Mesendoderm (in vitro differentiated cells): ENCODE results near the gene DAGLA.
A peak's percentile ranks its signal among the peaks of the same experiment; 100 is the strongest.

Experiments used
- DNase-seq: peaks from one replicate; pipeline ENCODE4 v3.0.0; 2013
- H2AK5ac ChIP-seq: 2 replicates; pipeline ENCODE4 v1.6.1; 2013; ENCODE audit warnings: low read length, inconsistent platforms
- H2BK120ac ChIP-seq: 2 replicates; pipeline ENCODE4 v1.6.1; 2013; ENCODE audit warnings: low read depth, mild to moderate bottlenecking, low read length, moderate library complexity, mixed read lengths
- H2BK15ac ChIP-seq: replicated peaks from 2 replicates; pipeline ENCODE4 v1.6.1; 2013; ENCODE audit warnings: low read depth, mild to moderate bottlenecking, moderate library complexity
- H2BK5ac ChIP-seq: 2 replicates; pipeline ENCODE4 v1.6.1; 2013; ENCODE audit warnings: low read length, inconsistent platforms
- H3K18ac ChIP-seq: 2 replicates; pipeline ENCODE4 v1.6.1; 2013; ENCODE audit warnings: mild to moderate bottlenecking, low read length, mixed read lengths
- H3K23ac ChIP-seq: one replicate; pipeline ENCODE4 v1.6.1; 2013; ENCODE audit warnings: low read length
- H3K27ac ChIP-seq: 2 replicates; pipeline ENCODE4 v1.5.1; 2013; ENCODE audit warnings: low read depth, mild to moderate bottlenecking, inconsistent platforms, low read length, moderate library complexity
- H3K27me3 ChIP-seq: 2 replicates; pipeline ENCODE4 v1.6.1; 2013; ENCODE audit warnings: low read length, control low read depth, mild to moderate bottlenecking, inconsistent platforms; ENCODE audit not compliant: insufficient read depth, poor library complexity
- H3K36me3 ChIP-seq: 2 replicates; pipeline ENCODE4 v1.6.1; 2013; ENCODE audit warnings: low read length, inconsistent platforms; ENCODE audit not compliant: control insufficient read depth, insufficient read depth
- H3K4ac ChIP-seq: one replicate; pipeline ENCODE4 v1.6.1; 2013; ENCODE audit warnings: low read depth, mild to moderate bottlenecking, low read length, moderate library complexity
- H3K4me1 ChIP-seq: 2 replicates; pipeline ENCODE4 v1.6.1; 2013; ENCODE audit warnings: low read depth, low read length, inconsistent platforms; ENCODE audit not compliant: control insufficient read depth
- H3K4me2 ChIP-seq: 2 replicates; pipeline ENCODE4 v1.6.1; 2013; ENCODE audit warnings: low read length
- H3K4me3 ChIP-seq: 2 replicates; pipeline ENCODE4 v1.5.1; 2013; ENCODE audit warnings: mild to moderate bottlenecking, low read length
- H3K56ac ChIP-seq: one replicate; pipeline ENCODE4 v1.6.1; 2013; ENCODE audit warnings: low read length
- H3K79me1 ChIP-seq: 2 replicates; pipeline ENCODE4 v1.6.1; 2013; ENCODE audit warnings: low read length, inconsistent platforms
- H3K79me2 ChIP-seq: 2 replicates; pipeline ENCODE4 v1.6.1; 2013; ENCODE audit warnings: mild to moderate bottlenecking, low read length; ENCODE audit not compliant: control insufficient read depth, insufficient read depth
- H3K9ac ChIP-seq: 2 replicates; pipeline ENCODE4 v1.6.1; 2013; ENCODE audit warnings: low read length, inconsistent platforms
- H4K5ac ChIP-seq: one replicate; pipeline ENCODE4 v1.6.1; 2013; ENCODE audit warnings: low read length
- H4K8ac ChIP-seq: one replicate; pipeline ENCODE4 v1.6.1; 2013; ENCODE audit warnings: low read depth, mild to moderate bottlenecking, control low read depth, low read length, moderate library complexity
- WGBS: extraction: QIAGEN DNeasy Blood & Tissue Kit; methylation state at CpG from one replicate; pipeline ENCODE4 v1.1.7; 2013; ENCODE audit warnings: low lambda C conversion rate, missing lambda C conversion rate; ENCODE audit not compliant: insufficient coverage; ENCODE audit errors: extremely low coverage; 5-methylcytosine and 5-hydroxymethylcytosine counted together

Gene DAGLA

GRCh38 chr11:61711498-61711897 lies 31.3 kb downstream of the DAGLA start:
- no CpG with 5 or more reads among the region's 6 CpGs for WGBS
- no peak for DNase-seq
- no peak overlapping the region for H4K5ac ChIP-seq
- H3K36me3 ChIP-seq, result no peaks in the 10 kb centered on the region
- H2AK5ac ChIP-seq, result no peak overlapping the region
- no peak overlapping the region for H3K9ac ChIP-seq
- H2BK5ac ChIP-seq, result no peak overlapping the region
- no peaks in the 10 kb centered on the region for H3K79me1 ChIP-seq
- H3K56ac ChIP-seq, result peak overlapping the region; percentile 25
- H4K8ac ChIP-seq, result no peak overlapping the region
- no peak overlapping the region for H3K4ac ChIP-seq
- H3K79me2 ChIP-seq, result no peaks in the 10 kb centered on the region
- no peak overlapping the region for H2BK15ac ChIP-seq
- H3K23ac ChIP-seq, result no peak overlapping the region
- H3K18ac ChIP-seq, result no peak overlapping the region
- no peak overlapping the region for H3K4me2 ChIP-seq
- H2BK120ac ChIP-seq, result no peak overlapping the region
- no peak overlapping the region for H3K27ac ChIP-seq
- peaks cover 2% of the 10 kb centered on the region for H3K4me1 ChIP-seq
- H3K4me3 ChIP-seq, result no peak overlapping the region
- no peaks in the 10 kb centered on the region for H3K27me3 ChIP-seq

- no peak for DNase-seq
- no peak overlapping the region for H3K9ac ChIP-seq
- no peak overlapping the region for H2BK120ac ChIP-seq
- no peak overlapping the region for H3K4me3 ChIP-seq
- H3K4ac ChIP-seq, result no peak overlapping the region
- no CpG with 5 or more reads among the region's 12 CpGs for WGBS
- no peaks in the 10 kb centered on the region for H3K79me1 ChIP-seq
- H4K8ac ChIP-seq, result no peak overlapping the region
- no peak overlapping the region for H2BK5ac ChIP-seq
- H2BK15ac ChIP-seq, result no peak overlapping the region
- no peaks in the 10 kb centered on the region for H3K36me3 ChIP-seq
- no peak overlapping the region for H2AK5ac ChIP-seq
- H4K5ac ChIP-seq, result no peak overlapping the region
- no peak overlapping the region for H3K27ac ChIP-seq
- H3K23ac ChIP-seq, result no peak overlapping the region
- no peaks in the 10 kb centered on the region for H3K27me3 ChIP-seq
- no peak overlapping the region for H3K4me2 ChIP-seq
- H3K79me2 ChIP-seq, result no peaks in the 10 kb centered on the region
- no peak overlapping the region for H3K56ac ChIP-seq
- peaks cover 5% of the 10 kb centered on the region for H3K4me1 ChIP-seq
- H3K18ac ChIP-seq, result no peak overlapping the region
Observed at GRCh38 chr11:61712314-61712713, 32.1 kb downstream of the DAGLA start.

DNA sequence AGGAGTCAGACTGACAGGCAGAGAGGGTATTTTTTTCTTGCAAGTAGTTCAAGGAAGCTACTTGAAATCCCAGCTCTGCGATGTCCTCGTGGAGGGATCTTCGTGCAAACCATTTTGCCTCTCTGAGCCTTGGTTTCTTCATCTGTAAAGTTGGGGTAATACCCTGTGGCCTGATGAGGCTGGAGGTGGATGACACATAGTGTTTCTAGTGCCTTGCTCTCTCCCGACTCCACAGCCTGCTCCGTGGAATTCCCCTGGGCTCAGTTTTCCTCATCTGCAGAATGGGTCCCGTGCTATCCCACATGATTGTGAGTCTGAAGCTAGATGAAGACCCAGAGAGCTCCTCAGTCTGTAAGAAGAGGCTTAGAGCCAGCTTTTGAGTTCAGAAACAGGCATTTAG lies 32.7 kb downstream of the DAGLA start:
- DNase-seq, result no peak
- H3K4me1 ChIP-seq, result peaks cover 8% of the 10 kb centered on the region
- no peaks in the 10 kb centered on the region for H3K36me3 ChIP-seq
- H3K23ac ChIP-seq, result no peak overlapping the region
- H2BK15ac ChIP-seq, result no peak overlapping the region
- H2AK5ac ChIP-seq, result no peak overlapping the region
- H3K4me2 ChIP-seq, result no peak overlapping the region
- H4K5ac ChIP-seq, result no peak overlapping the region
- WGBS, result no CpG with 5 or more reads among the region's 6 CpGs
- no peak overlapping the region for H3K18ac ChIP-seq
- H3K27me3 ChIP-seq, result no peaks in the 10 kb centered on the region
- no peaks in the 10 kb centered on the region for H3K79me2 ChIP-seq
- no peak overlapping the region for H3K4me3 ChIP-seq
- no peak overlapping the region for H2BK5ac ChIP-seq
- no peaks in the 10 kb centered on the region for H3K79me1 ChIP-seq
- H3K9ac ChIP-seq, result no peak overlapping the region
- no peak overlapping the region for H2BK120ac ChIP-seq
- H4K8ac ChIP-seq, result no peak overlapping the region
- no peak overlapping the region for H3K4ac ChIP-seq
- no peak overlapping the region for H3K56ac ChIP-seq
- no peak overlapping the region for H3K27ac ChIP-seq

DNA sequence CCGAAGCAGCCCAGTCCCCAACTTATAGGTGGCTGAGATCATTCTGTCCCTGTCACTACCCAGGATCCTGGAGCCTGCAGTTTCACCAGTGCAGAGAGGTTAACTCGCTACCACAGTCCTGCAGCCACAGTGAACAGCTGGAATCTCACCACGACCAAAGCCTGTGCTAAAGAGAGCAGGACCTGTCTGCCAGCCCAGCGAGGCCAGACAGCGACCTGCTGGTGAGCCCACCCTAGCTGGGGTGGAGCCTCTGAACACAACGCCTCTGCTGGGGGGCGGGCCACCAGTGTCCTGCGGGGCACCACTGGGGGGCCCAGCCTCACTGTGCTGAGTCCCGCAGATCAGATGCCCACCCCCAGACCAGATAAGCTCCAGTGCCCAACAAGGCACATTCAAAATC lies 33.3 kb downstream of the DAGLA start:
- no peak overlapping the region for H2AK5ac ChIP-seq
- H3K79me1 ChIP-seq, result no peaks in the 10 kb centered on the region
- no peak for DNase-seq
- no peak overlapping the region for H3K18ac ChIP-seq
- H3K4me2 ChIP-seq, result no peak overlapping the region
- H3K23ac ChIP-seq, result no peak overlapping the region
- no peak overlapping the region for H3K4me3 ChIP-seq
- no peaks in the 10 kb centered on the region for H3K27me3 ChIP-seq
- H3K56ac ChIP-seq, result no peak overlapping the region
- no peak overlapping the region for H3K9ac ChIP-seq
- no CpG with 5 or more reads among the region's 9 CpGs for WGBS
- H4K5ac ChIP-seq, result no peak overlapping the region
- H2BK120ac ChIP-seq, result no peak overlapping the region
- H2BK5ac ChIP-seq, result no peak overlapping the region
- H3K4ac ChIP-seq, result no peak overlapping the region
- H3K36me3 ChIP-seq, result no peaks in the 10 kb centered on the region
- H2BK15ac ChIP-seq, result no peak overlapping the region
- peaks cover 10% of the 10 kb centered on the region for H3K4me1 ChIP-seq
- no peak overlapping the region for H4K8ac ChIP-seq
- H3K79me2 ChIP-seq, result no peaks in the 10 kb centered on the region
- no peak overlapping the region for H3K27ac ChIP-seq

DNA sequence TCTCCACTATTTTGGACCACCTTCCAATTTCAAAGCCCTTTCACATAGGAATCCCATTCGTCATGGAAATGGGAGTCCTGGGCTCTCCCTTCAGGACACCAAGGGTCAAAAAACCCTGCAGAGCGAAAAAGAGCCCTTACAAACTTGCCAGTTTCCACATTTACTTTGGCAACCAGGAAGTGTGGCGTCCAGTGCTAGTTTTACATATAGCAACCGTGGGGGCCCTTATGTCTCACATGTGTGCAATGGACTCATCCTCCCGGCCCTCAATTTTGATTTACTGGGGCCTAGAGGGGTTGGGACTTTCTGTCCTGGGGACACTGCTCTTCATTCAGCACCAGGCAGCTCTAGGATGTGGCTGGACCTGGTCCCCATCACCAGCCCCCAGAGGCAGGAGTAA lies 33.7 kb downstream of the DAGLA start:
- Histone ChIP-seq H3K27ac (no peak overlapping the region), H4K8ac (no peak overlapping the region), H3K4me3 (no peak overlapping the region), H4K5ac (no peak overlapping the region), H2AK5ac (no peak overlapping the region), H3K4ac (no peak overlapping the region), H3K9ac (no peak overlapping the region), H2BK15ac (no peak overlapping the region), H3K36me3 (no peaks in the 10 kb centered on the region), H3K23ac (no peak overlapping the region), H3K79me1 (no peaks in the 10 kb centered on the region), H3K79me2 (no peaks in the 10 kb centered on the region), H2BK5ac (no peak overlapping the region), H3K4me1 (peaks cover 10% of the 10 kb centered on the region), H3K56ac (no peak overlapping the region), H3K27me3 (no peaks in the 10 kb centered on the region), H3K18ac (no peak overlapping the region), H2BK120ac (no peak overlapping the region), H3K4me2 (no peak overlapping the region)
- WGBS, result no CpG with 5 or more reads among the region's 5 CpGs
- DNase-seq, result no peak

- no peak overlapping the region for H3K9ac ChIP-seq
- H3K4me3 ChIP-seq, result no peak overlapping the region
- H2BK120ac ChIP-seq, result no peak overlapping the region
- H3K79me1 ChIP-seq, result no peaks in the 10 kb centered on the region
- H3K4me2 ChIP-seq, result no peak overlapping the region
- no peaks in the 10 kb centered on the region for H3K79me2 ChIP-seq
- no peak overlapping the region for H3K56ac ChIP-seq
- no peak overlapping the region for H3K27ac ChIP-seq
- DNase-seq, result no peak
- no CpG with 5 or more reads among the region's 6 CpGs for WGBS
- H2BK5ac ChIP-seq, result no peak overlapping the region
- no peak overlapping the region for H4K8ac ChIP-seq
- no peak overlapping the region for H3K23ac ChIP-seq
- H3K4ac ChIP-seq, result no peak overlapping the region
- no peak overlapping the region for H4K5ac ChIP-seq
- no peak overlapping the region for H3K18ac ChIP-seq
- no peak overlapping the region for H2AK5ac ChIP-seq
- H3K27me3 ChIP-seq, result no peaks in the 10 kb centered on the region
- H2BK15ac ChIP-seq, result no peak overlapping the region
- peaks cover 10% of the 10 kb centered on the region for H3K4me1 ChIP-seq
- no peaks in the 10 kb centered on the region for H3K36me3 ChIP-seq
Observed at GRCh38 chr11:61714316-61714715, 34.1 kb downstream of the DAGLA start.
